Thyroid gland (tissue), 4 donors: ENCODE measurements around the gene UGP2. TPM values are rescaled to one million over a fixed set of nuclear protein-coding genes. Genes with fewer than 3 reads are reported as not detected.

Experiments
- DNase-seq, 2 donors: peaks; one replicate each; pipeline ENCODE4 v3.0.0-alpha.2; 2019
- H3K27ac ChIP-seq, 3 donors: fragments of 200-600 bp; sonication (generic); 1 replicate in 2 of 3; 2 replicates in 1 of 3; pipeline ENCODE4 v1.5.1; 2016 to 2019; ENCODE audit warnings: mild to moderate bottlenecking in 1 of 3, moderate library complexity in 1 of 3
- H3K27me3 ChIP-seq: fragments of 200-600 bp; sonication (generic); one replicate; pipeline ENCODE4 v1.5.1; 2019
- H3K36me3 ChIP-seq, 2 donors: fragments of 200-600 bp; sonication (generic); one replicate each; pipeline ENCODE4 v1.5.1; 2016 to 2019
- H3K4me1 ChIP-seq, 2 donors: fragments of 200-600 bp; sonication (generic); one replicate each; pipeline ENCODE4 v1.5.1; 2017 to 2019
- H3K4me3 ChIP-seq, 3 donors: fragments of 200-600 bp; sonication (generic); replicated peaks in 1 of 3; 1 replicate in 2 of 3; 2 replicates in 1 of 3; pipeline ENCODE4 v1.5.1; 2016; ENCODE audit warnings: mild to moderate bottlenecking in 1 of 3
- H3K9me3 ChIP-seq: fragments of 200-600 bp; sonication (generic); one replicate; pipeline ENCODE4 v1.5.1; 2017
- CTCF ChIP-seq, 6 experiments: fragments of 200-600 bp in 3 of 6; fragments of 450-650 bp in 3 of 6; sonication (generic) in 3 of 6; IDR thresholded peaks; one replicate each; pipeline ENCODE4 v1.5.1; 2016 to 2019; ENCODE audit warnings: antibody characterized with exemption in 6 of 6, mild to moderate bottlenecking in 2 of 6, inconsistent platforms in 1 of 6, moderate library complexity in 1 of 6
- POLR2A ChIP-seq, 2 donors: fragments of 450-650 bp; IDR thresholded peaks; one replicate each; pipeline ENCODE4 v1.6.1; 2017; ENCODE audit warnings: antibody characterized with exemption in 2 of 2, mild to moderate bottlenecking in 2 of 2, moderate library complexity in 1 of 2
- WGBS, 2 donors: methylation state at CpG; one replicate each; pipeline ENCODE4 v1.1.5; 2017; 5-methylcytosine and 5-hydroxymethylcytosine counted together
- intact Hi-C: fragments of 100-400 bp; cut with DNase I; formaldehyde crosslinking; loops from one replicate; pipeline ENCODE4 v1.15.1; 2023
- total RNA-seq, 4 donors: library from RNA; depleted of rRNA; stranded (reverse); fragments of >200 nt; gene quantifications; one replicate each; pipeline ENCODE4 v1.2.3, GENCODE V29; 2016

The UGP2 gene
- total RNA-seq, 4 donors from 2014 or later: 120 to 140 (median 133) TPM

DNA sequence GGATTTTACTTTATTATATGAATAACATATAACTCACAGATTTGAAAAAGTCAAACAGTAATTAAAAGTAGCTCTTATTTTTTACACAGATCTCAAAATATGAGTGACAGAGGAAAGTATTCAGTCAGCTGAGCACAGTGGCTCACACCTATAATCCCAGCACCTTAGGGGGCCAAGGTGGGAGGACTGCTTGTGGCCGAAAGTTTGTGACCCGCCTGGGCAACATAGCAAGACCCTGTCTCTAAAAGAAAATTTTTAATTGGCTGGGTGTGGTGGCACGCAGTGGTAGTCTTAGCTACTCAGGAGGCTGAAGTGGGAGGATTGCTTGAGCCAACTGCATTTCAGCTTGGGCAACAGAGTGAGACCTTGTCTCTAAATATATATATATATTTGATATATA lies 19.2 kb upstream of the UGP2 start:
- TF ChIP-seq CTCF (IDR thresholded peaks at IDR 0.05) (no peak), POLR2A (IDR thresholded peaks at IDR 0.05) (no peak)
- intact Hi-C loops: no loop called here

GRCh38 chr2:63827749-63828148 lies 13.9 kb upstream of the UGP2 start:
- no peak for DNase-seq
- TF ChIP-seq POLR2A (IDR thresholded peaks at IDR 0.05) (no peak), CTCF (IDR thresholded peaks at IDR 0.05) (no peak)
- H3K4me1 ChIP-seq: no peaks in the 10 kb centered on the region
- H3K9me3 ChIP-seq: no peaks in the 10 kb centered on the region
- no peak overlapping the region for H3K4me3 ChIP-seq
- intact Hi-C loops: no loop called here
- H3K36me3 ChIP-seq: no peaks in the 10 kb centered on the region
- no peaks in the 10 kb centered on the region for H3K27me3 ChIP-seq
- no peak overlapping the region for H3K27ac ChIP-seq

More for the DNA sequence above, 19.2 kb upstream of the UGP2 start:
- Histone ChIP-seq H3K27ac (no peak overlapping the region), H3K9me3 (no peaks in the 10 kb centered on the region), H3K27me3 (no peaks in the 10 kb centered on the region), H3K4me1 (no peaks in the 10 kb centered on the region), H3K4me3 (no peak overlapping the region), H3K36me3 (no peaks in the 10 kb centered on the region)
- no peak for DNase-seq
- whole genome bisulfite sequencing, 2 donors: 98 to 99% methylated on average over 3 of the region's 3 CpGs

DNA sequence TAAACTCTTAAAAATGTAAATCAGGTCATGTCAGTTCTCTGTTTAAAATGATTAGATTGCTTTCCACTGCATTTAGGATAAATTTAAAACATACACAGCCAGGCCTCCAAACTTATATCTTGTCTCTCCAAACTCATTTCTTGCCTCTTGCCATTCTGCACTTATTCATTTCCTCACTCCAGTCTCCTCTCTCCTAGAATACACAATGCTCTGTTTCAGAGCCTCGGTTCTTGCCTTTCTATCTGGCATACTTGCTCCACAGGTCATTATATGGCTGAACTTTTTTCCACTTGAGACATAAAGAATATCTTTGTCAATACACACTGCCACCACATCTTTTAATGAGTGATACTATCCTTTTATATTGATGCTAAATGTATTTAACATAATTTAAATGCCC lies 10.5 kb upstream of the UGP2 start:
- TF ChIP-seq CTCF (IDR thresholded peaks at IDR 0.05) (no peak), POLR2A (IDR thresholded peaks at IDR 0.05) (no peak)
- no peaks in the 10 kb centered on the region for H3K4me1 ChIP-seq

DNA sequence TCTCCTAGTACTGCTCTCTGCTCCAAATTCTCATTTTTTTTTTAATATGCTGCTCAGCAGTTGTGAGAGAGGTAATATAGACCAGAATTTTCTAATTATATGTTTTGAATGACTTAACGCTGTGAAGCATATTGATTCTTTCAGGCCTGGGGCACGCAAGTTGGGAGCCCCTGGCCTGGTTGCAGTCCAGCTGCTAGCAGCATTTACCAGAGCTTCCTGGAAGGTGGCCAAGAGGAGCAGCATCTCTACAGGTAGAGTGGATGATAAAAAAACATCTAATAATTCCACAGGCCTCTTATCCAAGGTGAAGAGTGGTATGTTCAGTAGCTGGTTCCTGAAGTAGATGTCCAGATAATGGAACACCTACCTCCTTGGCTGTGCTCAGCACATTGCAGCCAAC lies 7.3 kb upstream of the UGP2 start:
- TF ChIP-seq CTCF (IDR thresholded peaks at IDR 0.05) (no peak), POLR2A (IDR thresholded peaks at IDR 0.05) (no peak)
- H3K27ac ChIP-seq: no peak overlapping the region
- H3K4me1 ChIP-seq: no peaks in the 10 kb centered on the region
- intact Hi-C loops: no loop called here
- DNase-seq: peak; percentile 37 to 51
- H3K9me3 ChIP-seq: no peaks in the 10 kb centered on the region
- no peaks in the 10 kb centered on the region for H3K27me3 ChIP-seq
- no peak overlapping the region for H3K4me3 ChIP-seq
- WGBS, 2 donors: 58 to 71% methylated on average over 2 of the region's 2 CpGs
- H3K36me3 ChIP-seq: no peaks in the 10 kb centered on the region

More for the DNA sequence above, 10.5 kb upstream of the UGP2 start:
- Histone ChIP-seq H3K4me3 (no peak overlapping the region), H3K9me3 (no peaks in the 10 kb centered on the region), H3K27me3 (no peaks in the 10 kb centered on the region), H3K36me3 (no peaks in the 10 kb centered on the region), H3K27ac (no peak overlapping the region)
- no peak for DNase-seq
- 84 to 88% methylated on average over 1 of the region's 1 CpG for WGBS, 2 donors
- intact Hi-C loops: no loop called here

DNA sequence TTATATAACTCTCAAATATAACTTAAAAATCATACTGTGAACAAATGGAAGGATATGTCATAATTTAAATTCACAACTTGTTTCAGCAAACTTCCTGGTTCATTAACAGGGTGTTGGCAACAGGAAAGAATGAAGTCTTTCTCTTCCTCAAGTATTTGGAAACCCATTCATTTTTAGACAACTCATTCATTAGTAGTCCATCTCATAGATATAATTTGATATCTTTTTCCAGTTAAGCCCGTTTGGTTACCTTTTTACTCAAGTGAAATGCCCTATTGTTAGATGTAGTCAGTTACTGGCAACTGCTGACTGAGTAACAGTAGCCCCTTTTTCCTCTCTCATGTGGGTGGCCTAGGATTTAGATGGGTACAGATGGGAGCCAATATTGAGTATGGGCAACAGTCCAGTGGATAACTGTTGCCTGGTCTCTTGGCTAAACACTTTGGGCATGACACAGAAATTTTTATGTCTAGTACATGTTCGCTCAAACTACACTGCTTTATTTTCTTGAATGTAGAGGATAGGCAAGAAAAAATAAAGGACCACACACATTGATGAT lies 4.6 kb upstream of the UGP2 start:
- Histone ChIP-seq H3K27me3 (no peaks in the 10 kb centered on the region), H3K36me3 (no peaks in the 10 kb centered on the region), H3K4me1 (peaks cover 0 to 5% of the 10 kb centered on the region in 2 donors), H3K4me3 (no peak overlapping the region), H3K9me3 (no peaks in the 10 kb centered on the region), H3K27ac (no peak overlapping the region)
- TF ChIP-seq POLR2A (IDR thresholded peaks at IDR 0.05) (no peak), CTCF (IDR thresholded peaks at IDR 0.05) (no peak)
- 83 to 84% methylated on average over 2 of the region's 2 CpGs for WGBS, 2 donors
- intact Hi-C loops: no loop called here
- DNase-seq: no peak
